Astrocyte of the spinal cord (primary cell): Measurements from ENCODE around the gene LYZL6.

Experiments used
- DNase-seq: peaks from one replicate; pipeline ENCODE4 v3.0.0; 2011; ENCODE audit warnings: low read depth, low spot score
- H3K4me3 ChIP-seq: 2 replicates; pipeline ENCODE4 v1.5.1; 2011; ENCODE audit warnings: low read depth, mild to moderate bottlenecking, low read length, moderate library complexity
- in situ Hi-C: cut with HindIII; loops from 2 replicates; pipeline ENCODE4 v1.10.0; 2017; ENCODE audit warnings: low sequenced_read_pairs
- TF ChIP-seq, protein P1 (sequence below): IDR thresholded peaks from 2 replicates; pipeline ENCODE4 v1.5.1; 2012; ENCODE audit warnings: low read depth, mild to moderate bottlenecking, low read length, inconsistent platforms

The LYZL6 gene

GRCh38 chr17:35889818-35890773, 53.4 kb downstream of the LYZL6 start:
- DNase-seq = peak; percentile 38
- TF ChIP-seq, protein P1, sequence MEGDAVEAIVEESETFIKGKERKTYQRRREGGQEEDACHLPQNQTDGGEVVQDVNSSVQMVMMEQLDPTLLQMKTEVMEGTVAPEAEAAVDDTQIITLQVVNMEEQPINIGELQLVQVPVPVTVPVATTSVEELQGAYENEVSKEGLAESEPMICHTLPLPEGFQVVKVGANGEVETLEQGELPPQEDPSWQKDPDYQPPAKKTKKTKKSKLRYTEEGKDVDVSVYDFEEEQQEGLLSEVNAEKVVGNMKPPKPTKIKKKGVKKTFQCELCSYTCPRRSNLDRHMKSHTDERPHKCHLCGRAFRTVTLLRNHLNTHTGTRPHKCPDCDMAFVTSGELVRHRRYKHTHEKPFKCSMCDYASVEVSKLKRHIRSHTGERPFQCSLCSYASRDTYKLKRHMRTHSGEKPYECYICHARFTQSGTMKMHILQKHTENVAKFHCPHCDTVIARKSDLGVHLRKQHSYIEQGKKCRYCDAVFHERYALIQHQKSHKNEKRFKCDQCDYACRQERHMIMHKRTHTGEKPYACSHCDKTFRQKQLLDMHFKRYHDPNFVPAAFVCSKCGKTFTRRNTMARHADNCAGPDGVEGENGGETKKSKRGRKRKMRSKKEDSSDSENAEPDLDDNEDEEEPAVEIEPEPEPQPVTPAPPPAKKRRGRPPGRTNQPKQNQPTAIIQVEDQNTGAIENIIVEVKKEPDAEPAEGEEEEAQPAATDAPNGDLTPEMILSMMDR = no peak
- no peak overlapping the region for H3K4me3 ChIP-seq
- in situ Hi-C loops = no loop called here

DNA sequence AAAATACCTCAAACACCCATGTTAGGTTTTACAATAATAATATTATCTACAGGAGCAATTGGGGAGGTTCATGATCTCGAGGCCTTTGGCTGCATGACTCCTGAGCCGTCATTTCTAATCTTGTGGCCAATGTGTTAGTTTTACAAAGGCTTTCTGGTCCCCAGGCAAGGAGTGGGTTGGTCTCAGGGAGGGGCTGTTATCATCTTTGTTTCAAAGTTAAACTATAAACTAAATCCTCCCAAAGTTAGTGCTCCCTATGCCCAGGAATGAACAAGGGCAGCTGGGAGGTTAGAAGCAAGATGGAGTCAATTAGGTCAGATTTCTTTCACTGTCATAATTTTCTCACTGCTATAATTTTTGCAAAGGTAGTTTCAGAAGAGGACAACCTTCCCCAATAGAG, 54.3 kb downstream of the LYZL6 start:
- no peak for DNase-seq

More for the DNA sequence above, 54.3 kb downstream of the LYZL6 start:
- no peak overlapping the region for H3K4me3 ChIP-seq
- TF ChIP-seq, protein P1 = no peak
- in situ Hi-C loops = no loop called here
